AG08396 (cell line): ENCODE data around the gene PSORS1C1.

ENCODE experiments used
- DNase-seq: peaks from one replicate; pipeline ENCODE4 v3.0.0; 2012; ENCODE audit warnings: low spot score, mixed read lengths

The PSORS1C1 gene

GRCh38 chr6:31096215-31096614 is 18.4 kb upstream of the PSORS1C1 start:
- DNase-seq, result no peak

- DNase-seq, result no peak
Observed at GRCh38 chr6:31096656-31097055, 17.9 kb upstream of the PSORS1C1 start.

- no peak for DNase-seq
Observed at GRCh38 chr6:31098449-31098938, 16.1 kb upstream of the PSORS1C1 start.

GRCh38 chr6:31103136-31103535 is 11.5 kb upstream of the PSORS1C1 start:
- no peak for DNase-seq

- DNase-seq, result no peak
Observed at GRCh38 chr6:31107052-31107451, 7.5 kb upstream of the PSORS1C1 start.

- no peak for DNase-seq
Observed at GRCh38 chr6:31110825-31111582, 3.6 kb upstream of the PSORS1C1 start.

- no peak for DNase-seq
Observed at GRCh38 chr6:31111712-31112111, 2.9 kb upstream of the PSORS1C1 start.

- no peak for DNase-seq
Observed at GRCh38 chr6:31112478-31112877, 2.1 kb upstream of the PSORS1C1 start, which contains the start of gene C6orf15. Gene C6orf15 (minus strand): TSS chr6:31112575. CDS start chr6:31112555, 20 bp downstream.

GRCh38 chr6:31113861-31114540 is 599 bp upstream of the PSORS1C1 start:
- DNase-seq, result no peak

- DNase-seq, result peak; percentile 34
Observed at GRCh38 chr6:31114970-31115849, 610 bp downstream of the PSORS1C1 start.

GRCh38 chr6:31115941-31116560 is 1.5 kb downstream of the PSORS1C1 start:
- no peak for DNase-seq

- DNase-seq, result no peak
Observed at GRCh38 chr6:31116661-31117385, 2.2 kb downstream of the PSORS1C1 start.

GRCh38 chr6:31118178-31118577 is 3.6 kb downstream of the PSORS1C1 start:
- no peak for DNase-seq

- DNase-seq, result no peak
Observed at GRCh38 chr6:31120151-31120915, 5.7 kb downstream of the PSORS1C1 start, which contains the start of gene CDSN. Gene CDSN (minus strand): TSS chr6:31120446. CDS start chr6:31120419, 27 bp downstream.

- no peak for DNase-seq
Observed at GRCh38 chr6:31121131-31121790, 6.7 kb downstream of the PSORS1C1 start.

GRCh38 chr6:31122791-31123706 is 8.4 kb downstream of the PSORS1C1 start:
- peak; percentile 84 for DNase-seq

GRCh38 chr6:31125162-31125561 is 10.6 kb downstream of the PSORS1C1 start:
- no peak for DNase-seq

GRCh38 chr6:31125586-31126363 is 11.2 kb downstream of the PSORS1C1 start:
- DNase-seq, result peak; percentile 60
